GM21723 (cell line): Measurements from ENCODE around the gene EIF2D.
"Not testable (repeated sequence)": the region's sequence is repeated elsewhere in the genome, so short reads cannot be mapped to it uniquely, and the experiment has no call there.

Experiments used
- ATAC-seq: cut with Tn5 transposase; IDR thresholded peaks from one replicate; pipeline ENCODE4 v1.9.1; 2021; ENCODE audit warnings: mild to moderate bottlenecking, moderate library complexity; ENCODE audit not compliant: unreplicated experiment

Gene EIF2D

GRCh38 chr1:206636671-206637070 is 24.4 kb upstream of the EIF2D start:
- ATAC-seq, result no peak

- ATAC-seq, result peak; percentile 19
Observed at GRCh38 chr1:206635978-206636345, 23.7 kb upstream of the EIF2D start.

GRCh38 chr1:206635080-206635977 is 23.1 kb upstream of the EIF2D start, which contains the start of gene DYRK3:
TSS of gene DYRK3 (plus strand) at chr1:206635536. CDS start at chr1:206635704, 168 bp downstream.
- ATAC-seq, result peak; percentile 88

- ATAC-seq, result peak; percentile 3
Observed at GRCh38 chr1:206634365-206635079, 22.3 kb upstream of the EIF2D start.

DNA sequence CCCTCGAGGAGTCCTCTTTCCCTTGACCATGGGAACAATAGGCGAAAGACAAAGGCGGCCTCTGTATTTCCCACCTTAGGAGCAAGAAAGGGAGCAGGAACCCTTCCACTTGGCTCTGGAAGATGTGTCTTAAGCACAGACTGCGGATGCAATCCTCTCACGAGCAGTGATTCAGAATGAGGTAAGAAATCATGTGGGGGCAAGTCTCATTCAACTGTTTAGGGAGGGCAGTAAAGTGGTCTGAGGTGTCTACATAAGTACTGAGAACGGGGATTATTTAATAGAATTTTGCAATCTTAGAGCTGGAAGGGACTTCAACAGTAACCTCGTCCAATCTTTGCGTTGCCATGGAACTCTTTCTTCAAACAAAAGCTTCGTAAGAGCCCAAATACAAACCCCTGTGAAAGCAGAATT is 21.4 kb upstream of the EIF2D start:
- ATAC-seq, result no peak

DNA sequence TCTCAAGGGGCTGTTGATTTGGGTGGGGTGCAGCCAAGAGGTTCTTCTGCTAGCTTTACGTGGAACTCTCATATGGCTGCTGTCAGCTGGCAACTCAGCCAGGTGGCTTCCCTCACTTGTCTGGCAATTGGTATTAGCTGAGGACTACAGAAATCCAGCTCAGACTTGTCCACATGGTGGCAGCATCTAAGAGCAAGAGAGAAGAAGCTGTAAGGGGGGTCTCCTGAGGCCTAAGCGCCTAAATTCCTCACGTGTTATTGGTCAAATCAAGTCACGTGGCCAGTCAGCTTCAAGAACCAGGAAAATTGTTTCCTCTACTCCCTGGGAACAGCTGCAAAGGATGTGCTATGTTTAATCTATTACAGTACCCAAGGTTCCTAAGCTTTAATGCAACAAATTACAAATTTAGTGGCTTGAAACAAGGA is 18.8 kb upstream of the EIF2D start:
- no peak for ATAC-seq

DNA sequence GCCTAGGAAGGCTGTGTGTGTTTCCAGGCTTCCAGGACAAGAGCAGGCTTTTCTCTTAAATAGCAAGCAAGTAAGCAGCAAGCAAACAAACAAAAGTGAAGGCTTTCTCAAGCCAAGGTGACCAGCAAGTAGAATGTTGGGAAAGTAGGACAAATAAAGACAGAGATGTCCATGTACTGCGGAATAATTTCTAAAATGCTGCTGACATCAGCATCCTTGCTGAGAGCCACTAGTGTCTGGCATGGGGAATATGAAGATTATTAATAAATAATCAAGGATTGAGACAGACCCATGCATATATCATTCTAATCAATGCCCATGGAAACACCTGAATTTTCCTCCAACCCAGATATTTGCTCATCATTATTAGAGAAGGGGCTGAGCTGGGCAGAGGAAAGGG is 16.7 kb upstream of the EIF2D start:
- ATAC-seq, result no peak

DNA sequence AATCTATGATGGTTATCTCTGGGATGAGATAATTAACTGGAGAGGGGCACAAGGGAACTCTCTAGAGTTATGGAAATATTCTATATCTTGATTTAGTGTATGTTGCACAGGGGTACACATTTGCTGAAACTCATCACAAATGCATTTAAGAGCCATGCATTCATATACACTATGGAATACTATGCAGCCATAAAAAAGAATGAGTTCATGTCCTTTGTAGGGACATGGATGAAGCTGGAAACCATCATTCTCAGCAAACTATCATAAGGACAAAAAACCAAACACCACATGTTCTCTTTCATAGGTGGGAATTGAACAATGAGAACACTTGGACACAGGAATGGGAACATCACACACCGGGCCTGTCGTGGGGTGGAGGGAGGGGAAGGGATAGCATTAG is 14.1 kb upstream of the EIF2D start:
- not testable (repeated sequence) for ATAC-seq

GRCh38 chr1:206609229-206609991 is 2.9 kb downstream of the EIF2D start:
- ATAC-seq, result no peak

GRCh38 chr1:206608108-206608698 is 4.1 kb downstream of the EIF2D start:
- no peak for ATAC-seq

DNA sequence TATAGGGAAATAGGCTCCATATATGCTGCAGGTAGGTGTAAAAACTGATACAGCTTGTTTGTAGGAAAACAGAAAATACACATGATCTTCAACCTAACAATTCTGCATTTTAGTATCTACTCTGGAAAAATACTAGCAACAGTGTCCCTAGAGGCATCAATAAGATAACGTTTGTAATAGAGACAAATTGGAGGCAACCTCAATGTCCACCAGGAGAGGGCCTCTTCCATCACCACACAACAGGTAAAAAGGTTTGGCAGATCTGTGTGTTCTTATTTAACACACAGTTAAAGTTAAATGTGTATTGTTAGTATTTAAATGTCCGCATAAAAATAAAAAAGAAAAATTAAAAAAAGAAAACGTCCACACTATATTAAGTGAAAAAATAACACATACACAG is 5.4 kb downstream of the EIF2D start:
- no peak for ATAC-seq

DNA sequence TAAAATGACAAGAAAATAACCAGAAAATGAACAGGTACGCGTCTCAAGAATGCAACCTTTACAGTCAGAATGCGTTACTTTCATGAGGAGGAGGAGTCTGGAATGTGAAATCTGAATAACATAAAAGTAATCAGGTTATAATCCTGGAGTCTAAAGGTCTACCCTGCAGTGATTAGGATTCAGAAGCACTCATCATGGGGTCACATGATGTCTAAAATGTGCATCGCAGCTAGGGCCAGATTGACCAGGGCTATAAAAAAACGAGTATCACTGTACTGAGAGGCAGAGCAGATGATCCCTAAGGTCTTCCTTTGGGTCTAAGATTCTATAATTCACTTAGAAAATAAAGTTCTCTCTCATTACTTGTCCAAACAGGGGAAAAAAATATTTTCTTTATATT is 7.4 kb downstream of the EIF2D start:
- no peak for ATAC-seq

GRCh38 chr1:206600527-206600926 is 11.7 kb downstream of the EIF2D start:
- ATAC-seq, result no peak

GRCh38 chr1:206596319-206596666 is 16.0 kb downstream of the EIF2D start:
- no peak for ATAC-seq

DNA sequence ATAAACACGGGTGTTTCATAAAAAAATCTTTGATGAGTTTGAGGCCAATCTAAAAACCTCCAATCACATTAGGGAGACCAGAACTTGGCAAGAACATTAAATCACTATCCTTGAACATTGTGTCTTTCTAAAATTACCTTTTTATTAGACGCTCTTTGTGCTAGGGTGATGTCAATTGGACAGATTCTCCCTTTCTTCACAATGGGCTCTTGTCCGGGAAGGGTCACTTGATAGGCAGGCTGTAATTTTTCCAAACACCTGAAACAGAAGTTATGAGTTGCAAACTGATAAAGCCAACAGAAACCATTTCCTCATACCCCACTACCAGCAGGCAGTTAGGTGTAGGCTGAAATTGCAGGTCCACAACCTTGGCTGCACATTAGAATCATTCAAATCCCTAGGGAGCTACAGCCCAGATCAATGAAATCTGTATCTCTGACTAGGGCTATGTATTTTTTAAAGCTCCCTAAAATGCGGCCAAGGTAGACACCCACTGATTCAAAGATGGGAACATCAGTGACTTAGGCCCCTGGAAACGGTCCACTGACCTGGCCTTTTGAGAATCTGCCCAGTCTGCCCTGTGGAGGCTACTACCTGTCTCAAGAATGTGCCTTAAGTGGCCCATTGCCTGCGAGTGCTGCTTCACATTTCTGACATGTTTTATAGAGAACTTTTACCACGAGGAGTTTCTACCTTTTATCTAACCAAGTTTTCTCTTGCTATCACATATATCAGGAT is 16.5 kb downstream of the EIF2D start:
- no peak for ATAC-seq

DNA sequence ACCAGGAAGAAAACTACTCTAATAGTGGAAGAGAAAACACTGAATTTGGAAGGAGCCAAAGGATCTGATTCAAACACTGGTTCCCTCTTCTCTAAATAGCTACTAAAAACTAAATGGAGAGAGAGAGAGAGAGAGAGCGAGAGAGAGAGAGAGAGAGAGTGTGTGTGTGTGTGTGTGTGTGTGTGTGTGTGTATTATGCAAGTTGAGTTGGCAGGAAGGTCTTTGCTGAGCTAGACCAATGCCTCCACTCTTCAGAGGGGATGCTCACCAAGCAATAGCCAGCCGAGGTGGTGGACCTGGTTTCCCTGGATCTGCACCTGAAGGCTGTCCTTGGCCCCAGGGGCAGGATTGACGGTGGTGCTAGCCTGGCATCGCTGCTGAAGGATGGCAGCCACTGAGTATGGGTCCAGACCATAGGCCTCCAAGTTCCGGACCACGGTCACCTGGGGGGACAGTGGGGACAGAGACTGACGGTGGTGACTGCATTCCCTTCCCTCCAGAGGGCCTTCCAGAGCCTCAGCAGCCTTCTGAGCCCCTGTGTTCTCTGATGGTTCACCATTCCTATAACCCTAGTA is 18.8 kb downstream of the EIF2D start:
- no peak for ATAC-seq

DNA sequence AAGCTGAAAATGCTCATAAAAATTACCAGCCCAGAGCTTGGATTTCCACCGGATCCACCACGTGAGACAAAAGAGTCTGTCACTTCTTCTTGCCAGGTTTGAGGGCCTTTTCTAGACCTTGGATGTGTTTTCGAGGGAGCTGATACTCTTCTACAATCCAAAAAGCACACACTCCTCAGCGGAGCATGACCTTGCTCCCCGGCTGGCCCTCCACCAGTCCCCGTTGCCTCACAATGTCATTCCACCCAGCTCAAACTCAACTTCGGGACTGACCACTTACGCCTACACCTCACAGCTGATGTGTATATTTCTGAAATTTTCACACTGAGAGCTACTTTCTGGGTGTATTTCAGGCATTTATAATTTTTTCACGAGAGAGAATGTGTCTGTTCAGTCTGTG is 20.6 kb downstream of the EIF2D start:
- no peak for ATAC-seq

GRCh38 chr1:206591226-206591625 is 21.0 kb downstream of the EIF2D start:
- no peak for ATAC-seq

- peak; percentile 61 for ATAC-seq
Observed at GRCh38 chr1:206590025-206590758, 22.1 kb downstream of the EIF2D start.
